NOMO-1 treated with DMSO at 0.1 percent for 48 hours (cell line): ENCODE measurements around the gene PLK1.
"Not testable (repeated sequence)": the region's sequence is repeated elsewhere in the genome, so short reads cannot be mapped to it uniquely, and the experiment has no call there.

ENCODE experiments used
- DNase-seq: peaks from one replicate; lab custom pipeline; 2025; ENCODE audit not compliant: unreplicated experiment; lab: John Stamatoyannopoulos, UW

The PLK1 gene

DNA sequence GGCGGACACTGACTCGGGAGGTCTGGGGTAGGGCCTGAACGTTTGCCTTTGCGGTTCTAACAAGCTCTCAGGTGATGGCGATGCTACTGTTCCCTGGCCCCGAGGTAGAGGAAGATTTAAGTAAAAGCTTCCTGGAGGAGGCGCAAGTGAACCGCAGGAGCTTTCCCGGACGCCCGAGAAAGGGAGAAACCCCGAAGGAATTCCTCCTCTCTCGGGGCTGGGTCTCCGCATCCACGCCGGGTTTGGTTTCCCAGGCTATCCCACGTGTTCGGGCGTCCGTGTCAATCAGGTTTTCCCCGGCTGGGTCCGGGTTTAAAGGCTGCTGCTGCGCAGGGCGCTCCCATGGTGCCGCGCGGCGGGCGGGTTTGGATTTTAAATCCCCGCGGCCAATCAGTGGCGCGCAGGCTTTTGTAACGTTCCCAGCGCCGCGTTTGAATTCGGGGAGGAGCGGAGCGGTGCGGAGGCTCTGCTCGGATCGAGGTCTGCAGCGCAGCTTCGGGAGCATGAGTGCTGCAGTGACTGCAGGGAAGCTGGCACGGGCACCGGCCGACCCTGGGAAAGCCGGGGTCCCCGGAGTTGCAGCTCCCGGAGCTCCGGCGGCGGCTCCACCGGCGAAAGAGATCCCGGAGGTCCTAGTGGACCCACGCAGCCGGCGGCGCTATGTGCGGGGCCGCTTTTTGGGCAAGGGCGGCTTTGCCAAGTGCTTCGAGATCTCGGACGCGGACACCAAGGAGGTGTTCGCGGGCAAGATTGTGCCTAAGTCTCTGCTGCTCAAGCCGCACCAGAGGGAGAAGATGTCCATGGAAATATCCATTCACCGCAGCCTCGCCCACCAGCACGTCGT is at the start of gene PLK1:
TSS of gene PLK1 (plus strand) at position 460 of the 844 bp plus-strand sequence. CDS start at position 504, 44 bp downstream.
- DNase-seq: peak; percentile 84

DNA sequence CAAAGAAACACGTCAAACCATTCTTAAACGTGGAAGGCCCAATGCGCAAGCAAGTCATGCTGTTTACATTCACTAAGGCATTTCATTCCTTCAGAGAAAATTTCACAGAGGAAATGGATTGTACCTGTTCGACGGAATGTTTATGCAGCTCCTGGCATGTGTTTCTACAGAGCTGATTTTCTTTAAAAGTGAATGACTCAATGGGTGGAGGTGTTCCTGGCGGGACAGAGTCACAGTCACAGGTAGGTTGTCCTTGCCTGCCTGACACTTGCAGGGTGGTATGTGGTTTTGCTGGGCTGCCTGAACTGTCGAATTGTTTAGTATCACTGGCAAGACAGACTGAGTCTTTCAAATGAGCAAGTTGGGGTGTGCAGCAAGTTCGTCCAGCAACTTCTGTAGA is 49.2 kb upstream of the PLK1 start:
- no peak for DNase-seq

DNA sequence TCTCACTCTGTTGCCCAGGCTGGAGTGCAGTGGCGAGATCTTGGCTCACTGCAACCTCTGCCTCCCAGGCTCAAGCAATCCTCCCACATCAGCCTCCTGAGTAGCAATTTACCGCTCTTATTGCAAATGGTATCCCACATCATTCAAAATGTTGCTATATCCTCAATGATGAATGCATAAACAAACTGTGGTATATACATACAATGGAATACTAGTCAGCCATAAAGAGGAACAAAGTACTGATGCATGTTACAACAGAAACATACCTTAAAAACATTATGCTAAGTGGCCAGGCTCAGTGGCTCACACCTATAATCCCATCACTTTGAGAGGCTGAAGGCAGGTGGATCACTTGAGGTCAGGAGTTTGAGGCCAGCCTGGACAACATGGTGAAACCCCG is 46.8 kb upstream of the PLK1 start:
- not testable (repeated sequence) for DNase-seq

DNA sequence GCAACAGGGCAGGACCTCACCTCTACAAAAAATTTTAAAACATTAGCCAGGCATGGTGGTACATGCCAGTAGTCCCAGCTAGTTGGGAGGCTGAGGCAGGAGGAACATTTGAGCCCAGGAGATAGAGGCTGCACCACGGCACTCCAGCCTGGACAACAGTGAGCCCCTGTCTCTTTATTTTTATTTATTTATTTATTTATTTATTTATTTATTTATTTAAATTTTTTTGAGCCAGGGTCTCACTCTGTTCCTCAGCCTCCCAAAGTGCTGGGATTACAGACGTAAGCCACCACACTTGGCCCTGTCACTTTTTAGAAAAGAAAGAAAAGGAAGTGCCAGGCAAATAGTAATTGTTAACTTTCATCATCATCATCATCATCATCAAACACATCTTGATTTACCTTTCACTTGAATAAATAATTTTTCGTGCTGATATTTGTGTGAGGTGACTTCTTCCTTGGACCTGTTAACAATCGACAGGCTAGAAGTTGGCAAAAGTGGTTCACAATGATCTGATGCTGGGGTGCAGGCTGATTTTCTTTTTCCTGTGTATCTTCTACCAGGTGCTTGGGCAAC is 44.1 kb upstream of the PLK1 start:
- no peak for DNase-seq

DNA sequence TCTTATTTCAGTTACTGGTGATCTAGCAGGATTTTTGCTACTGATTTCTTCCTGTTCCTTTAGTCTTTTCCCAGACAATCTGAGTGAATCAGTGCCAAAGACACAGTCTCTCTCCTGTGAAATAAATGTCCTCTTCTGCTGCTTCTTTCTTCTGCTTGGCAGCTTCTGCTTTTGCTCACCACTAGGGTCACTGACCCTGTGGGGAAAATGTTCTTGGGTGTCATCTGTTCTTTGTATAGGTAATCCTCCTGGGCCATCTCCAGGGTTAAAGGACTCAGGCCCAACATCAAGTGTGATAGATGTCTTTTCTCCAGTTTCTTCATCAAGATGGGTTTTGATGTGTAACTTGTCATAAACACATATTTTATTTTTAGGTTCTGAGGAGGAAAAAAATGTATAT is 42.7 kb upstream of the PLK1 start:
- DNase-seq: no peak

DNA sequence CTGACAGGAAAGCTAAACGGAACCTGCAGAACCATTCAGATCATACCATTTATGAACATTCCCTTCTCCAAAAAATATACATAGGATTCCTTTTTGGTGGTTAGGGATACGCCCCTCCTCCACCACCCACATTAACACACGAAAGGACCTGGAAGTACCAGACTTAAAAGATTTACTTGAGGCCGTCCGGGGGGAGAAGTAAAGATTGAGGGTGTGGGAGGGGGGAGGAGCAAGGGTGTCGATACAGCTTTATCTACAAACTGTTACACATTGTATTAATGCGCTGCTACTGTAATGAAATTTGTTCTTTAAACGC is 38.1 kb upstream of the PLK1 start:
- DNase-seq: no peak

DNA sequence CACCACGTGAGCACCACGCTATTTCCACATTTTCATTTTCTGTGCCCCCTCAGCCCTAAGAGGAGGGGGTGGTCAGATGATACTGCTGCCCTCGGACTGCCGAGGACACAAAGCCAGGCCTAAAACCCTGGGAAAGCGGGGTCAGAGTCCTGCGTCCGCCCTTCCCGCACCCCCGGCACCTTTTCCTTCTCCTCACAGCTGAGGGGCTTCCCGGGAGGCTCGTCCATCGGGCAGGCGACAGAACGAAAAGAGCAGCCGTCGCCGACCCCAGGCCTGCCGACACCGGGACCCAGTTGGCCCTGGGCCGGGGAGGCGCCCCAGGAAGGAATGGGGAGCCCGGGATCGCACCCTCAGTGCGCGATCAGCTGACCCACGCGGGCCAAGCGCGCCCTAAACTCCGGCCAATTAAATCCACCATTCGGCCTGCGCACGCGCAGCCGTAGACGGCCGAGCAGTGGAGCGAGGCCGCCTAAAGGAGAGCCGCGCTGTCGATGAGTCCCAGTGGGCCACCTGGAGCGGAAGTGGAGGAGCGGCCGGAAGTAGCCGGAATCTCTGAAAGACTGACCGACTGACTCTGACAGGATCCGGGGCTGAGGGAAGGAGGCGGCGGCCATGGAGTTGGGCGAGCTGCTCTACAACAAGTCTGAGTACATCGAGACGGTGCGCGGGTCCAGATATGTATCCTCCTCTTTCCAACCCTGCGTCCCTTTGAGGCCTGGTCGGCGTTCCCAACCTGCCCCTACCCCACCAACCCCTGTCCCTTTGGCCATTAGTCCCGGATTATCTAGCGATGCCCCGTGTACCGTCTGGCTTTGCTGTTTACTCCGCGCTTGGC is 37.5 kb upstream of the PLK1 start, which contains the start of the genes DCTN5 and PALB2:
TSS of gene DCTN5 (plus strand) at position 536 of the 835 bp plus-strand sequence. CDS start at position 613, 77 bp downstream.
TSS of gene PALB2 (minus strand) at position 380 of the 835 bp plus-strand sequence. CDS start at position 227, 153 bp downstream.
- DNase-seq: peak; percentile 96

DNA sequence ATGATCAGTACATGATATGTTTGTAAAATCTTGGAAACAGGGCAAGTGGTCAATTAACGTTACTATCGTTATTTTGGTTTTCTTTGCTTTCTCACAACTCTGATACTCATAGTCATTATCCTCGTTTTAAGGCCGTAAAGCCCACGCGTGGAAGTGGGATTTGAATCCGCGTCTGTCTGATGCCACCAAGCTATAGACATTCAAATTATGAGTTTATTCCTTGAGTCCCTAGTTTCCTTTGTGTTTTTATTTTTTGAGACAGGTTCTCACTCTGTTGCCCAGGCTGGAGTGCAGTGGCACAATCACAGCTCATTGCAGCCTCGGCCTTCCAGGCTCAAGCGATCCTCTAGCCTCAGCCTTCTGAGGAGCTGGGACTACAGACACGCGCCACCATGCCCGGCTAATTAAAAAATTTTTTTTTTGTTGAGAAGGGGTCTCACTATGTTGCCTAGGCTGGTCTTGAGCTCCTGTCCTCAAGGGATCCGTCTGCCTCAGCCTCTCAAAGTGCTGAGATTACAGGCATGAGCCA is 36.4 kb upstream of the PLK1 start:
- no peak for DNase-seq

DNA sequence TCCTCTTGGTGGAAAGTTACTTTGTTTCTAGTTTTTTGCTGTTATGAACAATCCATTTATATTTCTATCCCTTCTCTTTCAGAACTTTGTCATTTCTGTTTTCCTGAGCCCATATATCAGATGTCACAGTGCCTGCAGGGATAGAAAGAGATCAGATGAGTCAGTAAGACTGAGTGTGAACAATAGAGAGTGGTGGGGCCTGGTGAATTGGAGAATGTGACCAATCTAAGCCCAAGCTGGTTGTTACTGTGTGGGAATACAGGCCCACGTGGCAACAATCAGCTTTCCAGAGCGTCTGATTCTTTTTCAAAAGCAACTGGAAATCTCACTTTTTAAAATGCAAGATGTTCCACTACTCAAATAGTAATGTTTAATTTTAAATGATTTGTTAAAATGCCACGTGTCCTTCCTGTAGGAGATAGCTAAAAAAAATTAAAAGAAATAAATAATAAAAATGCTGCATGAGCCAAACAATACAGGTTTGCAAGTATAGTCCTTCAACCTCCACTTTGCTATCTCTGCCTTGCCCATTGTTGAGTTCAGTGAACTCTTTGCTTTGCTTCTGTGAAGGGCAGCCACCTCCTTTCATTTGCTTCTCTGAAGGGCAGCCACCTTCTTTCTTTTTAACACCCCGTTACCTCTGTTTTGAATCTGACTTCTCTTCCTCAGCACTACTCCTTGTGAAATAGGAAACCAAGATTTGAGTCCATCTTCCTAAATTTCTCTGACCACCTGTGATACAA is 27.8 kb upstream of the PLK1 start:
- DNase-seq: no peak

DNA sequence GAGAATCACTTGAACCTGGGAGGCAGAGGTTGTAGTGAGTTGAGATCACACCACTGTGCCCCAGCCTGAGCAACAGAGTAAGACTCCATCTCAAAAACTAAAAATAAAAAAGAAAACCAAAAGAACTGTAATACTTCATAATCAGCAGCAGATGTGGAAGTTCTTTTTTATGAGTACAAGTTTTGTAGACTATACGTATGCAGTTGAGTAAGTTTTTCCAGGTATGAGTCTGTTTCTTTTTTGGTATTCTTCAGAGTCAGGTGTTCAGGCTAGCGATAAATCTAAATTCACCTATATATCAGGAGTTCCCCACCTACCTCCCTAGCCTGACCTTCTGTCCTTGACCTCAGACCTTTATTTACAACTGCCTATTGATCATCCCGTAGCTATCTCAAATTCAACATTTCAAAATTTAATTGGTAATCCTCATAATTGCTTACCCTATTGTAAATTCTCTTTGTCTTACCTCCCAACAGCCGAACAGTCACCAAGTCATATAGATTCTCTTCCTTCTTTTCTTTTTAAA is 26.7 kb upstream of the PLK1 start:
- no peak for DNase-seq

DNA sequence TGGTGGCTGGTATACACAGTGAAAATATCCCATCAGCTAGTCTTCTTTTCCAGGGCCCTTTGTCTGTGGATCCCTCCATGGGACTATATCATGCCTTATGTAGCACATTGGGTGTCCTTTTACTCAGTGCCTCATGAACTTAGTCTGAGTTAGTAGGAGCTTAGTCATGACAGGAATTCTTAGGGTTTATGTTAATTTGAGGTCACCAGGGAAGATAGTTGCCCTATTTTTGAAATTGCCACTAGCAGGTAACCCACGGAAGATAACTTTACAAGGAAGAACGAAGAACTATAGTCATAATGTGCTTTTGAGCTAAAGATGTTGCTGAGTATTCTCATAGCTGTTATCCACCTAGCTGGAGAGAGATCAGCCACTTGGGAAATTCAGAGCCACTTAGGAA is 14.8 kb upstream of the PLK1 start:
- no peak for DNase-seq

DNA sequence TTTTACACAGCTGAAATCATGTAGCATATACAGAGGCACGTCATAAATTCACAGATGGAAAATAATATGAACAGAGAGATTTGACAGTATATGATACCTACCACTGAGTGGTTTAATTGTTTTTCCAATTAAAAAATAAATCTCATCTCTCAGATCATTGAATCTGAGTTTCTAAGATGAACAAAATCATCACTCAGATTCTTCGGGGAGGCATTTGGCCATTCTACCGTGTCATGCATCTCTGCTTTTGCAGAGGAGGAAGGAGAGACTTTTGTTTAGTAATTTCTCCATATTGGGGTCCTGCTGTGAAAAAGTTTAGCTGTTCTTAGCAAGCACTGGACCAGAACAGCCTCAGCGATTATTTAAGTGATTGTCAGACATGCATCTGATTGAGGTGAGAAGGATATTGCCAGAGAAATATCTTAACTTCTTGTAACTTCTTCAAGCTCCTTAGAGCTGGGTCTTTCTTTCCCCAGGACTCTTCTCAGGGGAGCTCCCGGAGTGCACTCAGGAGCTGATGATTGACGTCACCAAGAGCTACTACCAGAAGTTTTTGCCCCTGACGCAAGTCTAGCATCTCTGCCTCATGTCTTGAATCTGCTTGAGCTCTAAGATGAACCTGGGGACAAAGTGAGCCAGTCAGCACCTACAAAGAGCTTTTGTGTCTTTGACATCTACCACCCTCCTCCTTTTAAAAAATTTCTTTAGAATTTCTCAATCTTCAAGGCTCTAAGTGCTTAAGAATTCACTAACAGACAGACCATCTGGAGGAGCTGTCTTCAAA is 11.9 kb upstream of the PLK1 start:
- DNase-seq: no peak

DNA sequence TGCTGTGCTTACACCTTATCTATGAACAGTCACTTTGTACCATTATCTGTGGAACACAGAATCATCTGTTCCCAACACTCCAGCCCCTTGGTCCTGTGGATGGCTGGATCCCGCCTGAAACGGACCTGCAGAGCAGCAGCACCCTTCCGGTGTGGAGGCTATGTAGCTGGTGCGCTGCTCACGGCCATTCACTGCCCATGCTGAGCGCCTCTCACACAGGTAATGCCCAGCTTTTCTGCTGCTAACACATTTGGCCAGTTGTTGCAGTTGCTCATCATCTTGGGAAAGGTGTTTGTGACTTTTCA is 11.4 kb upstream of the PLK1 start:
- no peak for DNase-seq

DNA sequence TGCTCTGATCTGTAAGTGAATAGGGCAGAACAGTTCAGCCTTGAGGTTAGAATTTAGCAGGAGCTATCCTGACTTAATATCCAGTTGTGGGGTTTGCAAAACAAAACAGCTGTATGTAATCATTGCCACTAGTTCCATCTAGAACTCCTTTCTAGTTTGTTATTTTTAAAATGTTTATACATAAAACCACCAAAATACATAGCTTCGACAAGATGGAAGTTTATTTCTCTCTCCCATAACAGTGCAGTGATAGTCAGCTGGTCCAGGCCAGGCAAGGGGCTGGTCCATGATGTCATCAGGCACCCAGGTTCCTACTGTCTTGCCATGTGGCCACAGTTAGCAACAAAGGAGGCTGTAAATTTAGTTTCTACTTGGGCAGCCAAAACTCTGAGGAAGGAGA is 10.5 kb upstream of the PLK1 start:
- DNase-seq: no peak

DNA sequence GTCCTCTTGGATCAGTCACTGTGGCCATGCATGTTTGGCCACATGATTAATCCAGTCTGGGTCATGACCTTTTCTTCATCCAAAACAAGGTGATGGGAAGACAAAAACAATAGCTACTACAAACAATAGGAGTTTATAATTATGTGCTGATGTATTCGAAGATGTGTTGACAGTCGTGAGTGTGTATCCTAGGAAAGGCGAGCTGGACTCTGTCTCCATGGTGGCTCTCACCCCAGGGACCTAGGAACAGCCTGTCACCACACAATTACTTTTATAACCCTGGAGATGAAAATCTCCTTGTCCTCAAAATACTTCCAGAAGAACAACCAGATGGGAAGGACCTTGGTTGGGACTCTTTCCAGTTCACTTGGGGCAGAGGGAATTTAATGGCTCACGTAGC is 9.8 kb upstream of the PLK1 start:
- no peak for DNase-seq

DNA sequence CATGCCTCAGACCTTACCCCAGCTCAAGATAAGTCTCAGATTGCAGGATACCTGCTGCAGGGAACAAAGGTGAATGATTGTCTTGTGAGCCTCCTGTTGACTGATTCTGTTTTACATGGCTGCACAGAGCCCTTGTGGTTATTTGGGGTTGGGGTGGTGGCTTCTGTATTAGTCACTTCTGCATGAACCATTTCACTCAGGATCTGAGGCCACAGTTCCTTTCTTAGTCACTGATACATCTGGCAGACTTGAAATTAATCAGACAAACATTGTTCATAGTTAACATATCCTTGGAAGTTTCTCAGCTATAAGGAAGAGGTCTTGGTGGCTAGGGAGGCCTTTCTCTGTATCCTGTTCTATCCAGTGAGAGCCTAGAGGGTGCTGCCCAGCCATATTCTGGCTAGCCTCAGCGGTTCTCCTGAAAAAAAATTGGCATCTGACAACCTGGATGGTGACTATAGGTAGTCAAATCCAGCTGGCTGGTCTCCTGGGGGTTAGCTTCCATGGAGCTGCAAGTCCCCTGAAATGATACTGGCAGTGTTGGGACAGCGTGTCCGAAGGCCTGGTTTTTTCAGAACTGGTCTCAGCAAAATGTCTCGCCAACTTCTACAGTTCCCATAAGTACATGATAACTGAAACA is 8.4 kb upstream of the PLK1 start:
- no peak for DNase-seq

DNA sequence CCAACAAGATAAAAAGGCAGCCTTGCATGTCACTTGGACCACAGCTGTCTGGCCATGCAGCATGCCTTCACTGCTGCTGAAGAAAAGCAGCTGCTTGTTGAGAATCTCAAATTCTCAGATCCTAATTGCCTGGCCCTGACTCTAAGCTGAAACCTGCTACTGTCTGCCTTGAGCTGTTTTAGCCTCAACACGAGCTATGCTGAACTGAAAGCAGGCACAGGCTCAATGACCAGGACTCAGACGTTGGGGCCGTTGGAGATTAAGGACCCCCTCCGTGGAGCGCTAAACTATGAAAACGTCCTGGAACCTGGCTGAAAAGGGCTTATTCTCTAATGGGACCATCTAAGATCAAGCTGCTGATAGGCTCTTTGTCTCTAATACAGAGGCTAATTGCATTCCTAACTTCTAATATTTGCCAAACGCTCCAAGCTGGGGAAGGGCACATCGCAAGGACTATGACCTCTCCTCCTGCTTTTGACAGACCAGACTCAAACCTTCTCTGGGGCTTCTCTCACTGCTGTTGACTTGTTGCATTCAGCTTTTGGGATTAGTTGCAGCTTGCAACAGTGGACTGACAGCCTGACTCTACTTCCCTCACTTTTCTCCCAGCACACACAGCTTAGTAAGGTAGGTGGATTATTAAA is 4.6 kb upstream of the PLK1 start:
- no peak for DNase-seq

DNA sequence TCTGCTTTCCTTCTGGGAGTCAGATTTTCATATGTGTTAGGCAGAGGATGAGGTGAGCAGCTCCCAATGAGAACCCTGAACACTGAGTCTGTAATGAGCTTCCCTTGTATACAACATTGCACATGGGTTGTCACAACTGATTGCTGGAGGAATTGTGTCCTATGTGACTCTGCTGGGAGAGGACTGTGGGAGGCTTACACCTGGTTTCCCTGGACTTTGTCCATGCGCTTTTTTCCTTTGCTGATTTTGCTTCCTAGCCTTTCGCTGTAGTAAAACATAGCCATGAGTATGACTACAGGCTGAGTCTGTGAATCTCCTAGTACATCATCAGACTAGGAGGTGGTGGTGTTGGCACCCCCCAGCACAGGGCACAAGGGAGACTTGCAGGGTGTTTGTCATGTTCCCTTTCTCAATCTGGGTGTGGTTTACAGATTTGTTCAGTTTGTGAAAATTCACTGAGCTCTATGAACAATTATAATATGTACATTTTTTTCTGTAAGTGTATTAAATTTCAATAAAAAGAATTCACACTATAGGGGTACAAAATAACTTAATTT is 1.7 kb upstream of the PLK1 start:
- no peak for DNase-seq
